Heart left ventricle (tissue), 13 donors: Measurements from ENCODE around the gene MS4A13.
"Not testable (repeated sequence)": the region's sequence is repeated elsewhere in the genome, so short reads cannot be mapped to it uniquely, and the experiment has no call there.

Experiments used
- CTCF ChIP-seq, 12 donors: fragments of 200-600 bp; sonication (generic) in 4 of 12; IDR thresholded peaks; one replicate each; pipeline versions ENCODE4 v1.5.0 to v1.8.0; 2018 to 2022; ENCODE audit warnings: antibody characterized with exemption in 12 of 12, mild to moderate bottlenecking in 5 of 12
- POLR2A ChIP-seq, 2 donors: fragments of 450-650 bp; IDR thresholded peaks; one replicate each; pipeline ENCODE4 v1.6.1; 2017; ENCODE audit warnings: antibody characterized with exemption in 2 of 2, mild to moderate bottlenecking in 2 of 2, moderate library complexity in 2 of 2
- donor health status: ischemic (EF 13 %, LVEDD 7.1; RV severe dilation, severe dysfunction).
- donor health status: DM: no; HTN: yes; CAD: no.
- donor health status: DM: no; HTN: no; CAD: no.
- donor health status: ischemic (EF 25% LVEDD 6.9; RV normal size, moderate dysfunction).
- donor health status: ischemic (EF 25% LVEDD 5.7; RV mildly dilated, moderate dysfunction).
- donor health status: ischemic (EF 35%, LVEDD 5.7; RV mildly dilated, moderate dysfunction).
- donor health status: nonischemic (EF 11% LVEDD 7.7; RV severe dilation, severe dysfunction).
- donor health status: DM: yes; HTN: yes; CAD: no.
- donor health status: PGD.
- donor health status: ischemic (EF 29% LVEDD 5.4; RV normal size, mild dysfunction).
- donor health status: nonischemic (EF 23%, LVEDD 6.1; RV moderate dilation, normal function).

GRCh38 chr11:60510209-60510608 is 5.0 kb upstream of the MS4A13 start:
- not testable (repeated sequence) for TF ChIP-seq POLR2A, CTCF (IDR thresholded peaks at IDR 0.05)
